Upper lobe of left lung (tissue), 4 donors: ENCODE measurements around the gene NKX2-4.

ENCODE experiments used
- EP300 ChIP-seq, 4 donors: sonication (generic); formaldehyde crosslinking; IDR thresholded peaks; one replicate each; pipeline ENCODE4 v1.5.1; 2017; ENCODE audit warnings: antibody characterized with exemption in 4 of 4, control low read depth in 2 of 4
- POLR2A ChIP-seq, 4 donors: fragments of 450-650 bp; IDR thresholded peaks; one replicate each; pipeline ENCODE4 v1.5.1; 2016 to 2017; ENCODE audit warnings: antibody characterized with exemption in 4 of 4, mild to moderate bottlenecking in 2 of 4
- POLR2AphosphoS5 ChIP-seq, 2 donors: sonication (generic); formaldehyde crosslinking; IDR thresholded peaks; one replicate each; pipeline ENCODE4 v1.5.1; 2017; ENCODE audit warnings: antibody characterized with exemption in 2 of 2
- TF ChIP-seq, protein P1 (sequence below), 6 experiments: fragments of 450-650 bp in 4 of 6; fragments of 200-600 bp in 2 of 6; sonication (generic) in 2 of 6; IDR thresholded peaks; one replicate each; pipeline ENCODE4 v1.5.1; 2016 to 2019; ENCODE audit warnings: antibody characterized with exemption in 6 of 6

- TF ChIP-seq POLR2A (IDR thresholded peaks at IDR 0.05), result no peak
- TF ChIP-seq, protein P1, sequence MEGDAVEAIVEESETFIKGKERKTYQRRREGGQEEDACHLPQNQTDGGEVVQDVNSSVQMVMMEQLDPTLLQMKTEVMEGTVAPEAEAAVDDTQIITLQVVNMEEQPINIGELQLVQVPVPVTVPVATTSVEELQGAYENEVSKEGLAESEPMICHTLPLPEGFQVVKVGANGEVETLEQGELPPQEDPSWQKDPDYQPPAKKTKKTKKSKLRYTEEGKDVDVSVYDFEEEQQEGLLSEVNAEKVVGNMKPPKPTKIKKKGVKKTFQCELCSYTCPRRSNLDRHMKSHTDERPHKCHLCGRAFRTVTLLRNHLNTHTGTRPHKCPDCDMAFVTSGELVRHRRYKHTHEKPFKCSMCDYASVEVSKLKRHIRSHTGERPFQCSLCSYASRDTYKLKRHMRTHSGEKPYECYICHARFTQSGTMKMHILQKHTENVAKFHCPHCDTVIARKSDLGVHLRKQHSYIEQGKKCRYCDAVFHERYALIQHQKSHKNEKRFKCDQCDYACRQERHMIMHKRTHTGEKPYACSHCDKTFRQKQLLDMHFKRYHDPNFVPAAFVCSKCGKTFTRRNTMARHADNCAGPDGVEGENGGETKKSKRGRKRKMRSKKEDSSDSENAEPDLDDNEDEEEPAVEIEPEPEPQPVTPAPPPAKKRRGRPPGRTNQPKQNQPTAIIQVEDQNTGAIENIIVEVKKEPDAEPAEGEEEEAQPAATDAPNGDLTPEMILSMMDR (IDR thresholded peaks at IDR 0.05), result no peak
- TF ChIP-seq POLR2AphosphoS5 (IDR thresholded peaks at IDR 0.05), result no peak
- TF ChIP-seq EP300 (IDR thresholded peaks at IDR 0.05), result no peak
Measured at GRCh38 chr20:21421601-21422236, 24.4 kb upstream of the NKX2-4 start.
